H9 (cell line): ENCODE data around the gene KIF26B. TPM values are rescaled to one million over a fixed set of nuclear protein-coding genes. Genes with fewer than 3 reads are reported as not detected.

Experiments used
- DNase-seq: peaks from one replicate; pipeline ENCODE4 v3.0.0-alpha.2; 2017
- H2AFZ ChIP-seq: one replicate; pipeline ENCODE4 v1.6.1; 2013; ENCODE audit warnings: mild to moderate bottlenecking, low read length, control low read depth, moderate library complexity
- H2AK5ac ChIP-seq: 2 replicates; pipeline ENCODE4 v1.6.1; 2013; ENCODE audit warnings: low read length, control low read depth, mixed read lengths; ENCODE audit not compliant: insufficient read length
- H2BK120ac ChIP-seq: one replicate; pipeline ENCODE4 v1.6.1; 2013; ENCODE audit warnings: low read depth, mild to moderate bottlenecking, low read length, control low read depth, inconsistent platforms; ENCODE audit not compliant: poor library complexity, severe bottlenecking
- H2BK12ac ChIP-seq: 2 replicates; pipeline ENCODE4 v1.6.1; 2013; ENCODE audit warnings: low read length, control low read depth, mixed read lengths, low read depth; ENCODE audit not compliant: insufficient read length
- H2BK15ac ChIP-seq: 2 replicates; pipeline ENCODE4 v1.6.1; 2013; ENCODE audit warnings: low read depth, low read length, control low read depth
- H2BK20ac ChIP-seq: one replicate; pipeline ENCODE4 v1.6.1; 2013; ENCODE audit warnings: low read depth, mild to moderate bottlenecking, low read length, control low read depth, inconsistent platforms; ENCODE audit not compliant: poor library complexity, severe bottlenecking
- H2BK5ac ChIP-seq: 2 replicates; pipeline ENCODE4 v1.6.1; 2013; ENCODE audit warnings: low read length, control low read depth, mixed read lengths; ENCODE audit not compliant: insufficient read length
- H3K14ac ChIP-seq: 2 replicates; pipeline ENCODE4 v1.6.1; 2013; ENCODE audit warnings: low read length, control low read depth; ENCODE audit not compliant: insufficient read depth
- H3K18ac ChIP-seq: 2 replicates; pipeline ENCODE4 v1.6.1; 2013; ENCODE audit warnings: low read depth, mild to moderate bottlenecking, mixed read lengths, low read length, control low read depth; ENCODE audit not compliant: insufficient read length
- H3K23ac ChIP-seq: 2 replicates; pipeline ENCODE4 v1.6.1; 2013; ENCODE audit warnings: low read length, control low read depth, mixed read lengths, low read depth; ENCODE audit not compliant: insufficient read length
- H3K23me2 ChIP-seq: 2 replicates; pipeline ENCODE4 v1.6.1; 2013; ENCODE audit warnings: low read depth, mild to moderate bottlenecking, mixed read lengths, low read length, control low read depth; ENCODE audit not compliant: insufficient read length, poor library complexity, severe bottlenecking
- H3K27ac ChIP-seq: 2 replicates; pipeline ENCODE4 v1.5.1; 2013; ENCODE audit warnings: low read length, control low read depth, mixed read lengths, low read depth; ENCODE audit not compliant: insufficient read length
- H3K27me3 ChIP-seq: 2 replicates; pipeline ENCODE4 v1.6.1; 2013; ENCODE audit warnings: low read length, control low read depth, inconsistent platforms; ENCODE audit not compliant: insufficient read depth
- H3K4ac ChIP-seq: 2 replicates; pipeline ENCODE4 v1.6.1; 2013; ENCODE audit warnings: low read depth, mild to moderate bottlenecking, control low read depth, inconsistent platforms, low read length, moderate library complexity
- H3K4me1 ChIP-seq: 2 replicates; pipeline ENCODE4 v1.6.1; 2013; ENCODE audit warnings: low read length, control low read depth, inconsistent platforms; ENCODE audit not compliant: insufficient read depth
- H3K4me2 ChIP-seq: 2 replicates; pipeline ENCODE4 v1.6.1; 2013; ENCODE audit warnings: low read length, control low read depth, mixed read lengths; ENCODE audit not compliant: insufficient read length, insufficient read depth
- H3K56ac ChIP-seq: 2 replicates; pipeline ENCODE4 v1.6.1; 2013; ENCODE audit warnings: low read depth, mild to moderate bottlenecking, mixed read lengths, low read length, control low read depth; ENCODE audit not compliant: insufficient read length
- H3K79me1 ChIP-seq: 2 replicates; pipeline ENCODE4 v1.6.1; 2013; ENCODE audit warnings: low read depth, mild to moderate bottlenecking, moderate library complexity, low read length, control low read depth, inconsistent platforms; ENCODE audit not compliant: insufficient read depth, poor library complexity, severe bottlenecking
- H3K79me2 ChIP-seq: 2 replicates; pipeline ENCODE4 v1.6.1; 2013; ENCODE audit warnings: low read length, control low read depth, inconsistent platforms; ENCODE audit not compliant: insufficient read depth
- H3K9ac ChIP-seq: 2 replicates; pipeline ENCODE4 v1.6.1; 2013; ENCODE audit warnings: low read length, control low read depth, mixed read lengths; ENCODE audit not compliant: insufficient read length; ENCODE audit errors: extremely low read depth
- H3K9me3 ChIP-seq: one replicate; pipeline ENCODE4 v1.6.1; 2013; ENCODE audit warnings: low read depth, low read length, inconsistent platforms; ENCODE audit not compliant: control insufficient read depth
- H3T11ph ChIP-seq: one replicate; pipeline ENCODE4 v1.6.1; 2013; ENCODE audit warnings: mild to moderate bottlenecking, low read length, control low read depth, inconsistent platforms
- H4K20me1 ChIP-seq: one replicate; pipeline ENCODE4 v1.6.1; 2013; ENCODE audit not compliant: control insufficient read depth, insufficient read length, insufficient read depth
- H4K5ac ChIP-seq: 2 replicates; pipeline ENCODE4 v1.6.1; 2013; ENCODE audit warnings: low read depth, mild to moderate bottlenecking, mixed read lengths, low read length, control low read depth; ENCODE audit not compliant: insufficient read length
- H4K8ac ChIP-seq: replicated peaks from 2 replicates; pipeline ENCODE4 v1.6.1; 2013; ENCODE audit warnings: low read length, control low read depth, mixed read lengths, low read depth; ENCODE audit not compliant: insufficient read length
- H4K91ac ChIP-seq: 2 replicates; pipeline ENCODE4 v1.6.1; 2013; ENCODE audit warnings: low read depth, mild to moderate bottlenecking, moderate library complexity, mixed read lengths, low read length, control low read depth; ENCODE audit not compliant: insufficient read length
- H3K27ac Mint-ChIP-seq, 3 experiments: 2 replicates in 2 of 3; 3 replicates in 1 of 3; pipeline ENCODE4 v1.8.0; 2020 to 2021; ENCODE audit warnings: mixed read lengths in 3 of 3, mild to moderate bottlenecking in 1 of 3, moderate library complexity in 1 of 3
- H3K27me3 Mint-ChIP-seq: 2 replicates; pipeline ENCODE4 v1.8.0; 2021; ENCODE audit warnings: low read depth, mild to moderate bottlenecking, moderate library complexity, mixed read lengths
- H3K36me3 Mint-ChIP-seq, 3 experiments: 2 replicates in 2 of 3; 3 replicates in 1 of 3; pipeline ENCODE4 v1.8.0; 2020 to 2021; ENCODE audit warnings: low read depth in 3 of 3, mixed read lengths in 3 of 3; ENCODE audit not compliant: insufficient read depth in 1 of 3
- H3K4me1 Mint-ChIP-seq, 2 experiments: 2 replicates each; pipeline ENCODE4 v1.8.0; 2020; ENCODE audit warnings: mixed read lengths in 2 of 2
- H3K4me3 Mint-ChIP-seq, 2 experiments: 2 replicates in 1 of 2; 3 replicates in 1 of 2; pipeline ENCODE4 v1.8.0; 2020 to 2021; ENCODE audit warnings: mild to moderate bottlenecking in 2 of 2, mixed read lengths in 2 of 2, moderate library complexity in 1 of 2
- H3K9me3 Mint-ChIP-seq, 2 experiments: 2 replicates in 1 of 2; 3 replicates in 1 of 2; pipeline ENCODE4 v1.8.0; 2020; ENCODE audit warnings: mild to moderate bottlenecking in 2 of 2, mixed read lengths in 2 of 2, moderate library complexity in 1 of 2
- CTCF ChIP-seq: fragments of 200-600 bp; sonication (generic); conservative IDR thresholded peaks from 3 replicates; pipeline ENCODE4 v1.8.0; 2021; ENCODE audit warnings: antibody characterized with exemption, mild to moderate bottlenecking
- WGBS: extraction: QIAGEN DNeasy Blood & Tissue Kit; methylation state at CpG from one replicate; pipeline ENCODE4 v1.1.7; 2013; ENCODE audit warnings: missing lambda C conversion rate, low lambda C conversion rate, mixed read lengths; ENCODE audit not compliant: insufficient read length; ENCODE audit errors: extremely low coverage; 5-methylcytosine and 5-hydroxymethylcytosine counted together
- total RNA-seq: library from RNA; stranded (reverse); gene quantifications from 2 replicates; pipeline ENCODE4 v1.2.1, GENCODE V29; 2021

KIF26B gene
- total RNA-seq, 1 experiment from 2014 or later: 0.13 TPM

GRCh38 chr1:245377854-245378253 is 223.1 kb downstream of the KIF26B start:
- Histone ChIP-seq H2BK120ac (no peak overlapping the region), H3K23ac (no peak overlapping the region), H2BK15ac (no peak overlapping the region), H4K91ac (no peak overlapping the region), H3K79me1 (no peaks in the 10 kb centered on the region), H3K79me2 (no peaks in the 10 kb centered on the region), H4K5ac (no peak overlapping the region), H3K4ac (no peak overlapping the region), H3K18ac (no peak overlapping the region), H4K8ac (no peak overlapping the region), H2BK12ac (no peak overlapping the region), H2BK20ac (no peak overlapping the region), H3K56ac (no peak overlapping the region), H3T11ph (no peak overlapping the region), H3K23me2 (no peaks in the 10 kb centered on the region), H3K9ac (no peak overlapping the region), H3K27ac (no peak overlapping the region), H3K4me1 (peaks cover 3% of the 10 kb centered on the region; the same call in 1 of the 2 replicates), H3K27me3 (no peaks in the 10 kb centered on the region), H2BK5ac (no peak overlapping the region), H2AFZ (no peak overlapping the region), H2AK5ac (no peak overlapping the region), H3K14ac (no peak overlapping the region), H3K9me3 (no peaks in the 10 kb centered on the region), H3K4me2 (no peak overlapping the region), H4K20me1 (no peaks in the 10 kb centered on the region)
- no peak for DNase-seq
- H3K27me3 Mint-ChIP-seq: peaks cover 12% of the 10 kb centered on the region
- H3K9me3 Mint-ChIP-seq: no peaks in the 10 kb centered on the region
- WGBS: no CpG with 5 or more reads among the region's 5 CpGs
- H3K36me3 Mint-ChIP-seq: no peaks in the 10 kb centered on the region
- peaks cover 18 to 21% of the 10 kb centered on the region in 2 experiments for H3K4me1 Mint-ChIP-seq
- TF ChIP-seq CTCF: no peak
- no peak overlapping the region for H3K4me3 Mint-ChIP-seq
- H3K27ac Mint-ChIP-seq: no peak overlapping the region; a peak in 1 of 7 replicates
